HepG2 (cell line): ENCODE data around the gene MIEF1. TPM values are rescaled to one million over a fixed set of nuclear protein-coding genes. Genes with fewer than 3 reads are reported as not detected.

Experiments
- AGO2 ChIP-seq: fragments of 200-400 bp; formaldehyde crosslinking; optimal IDR thresholded peaks from 2 replicates; pipeline ENCODE3; 2017; ENCODE audit warnings: mild to moderate bottlenecking, low read depth, low read length, moderate library complexity
- FOXA3 ChIP-seq: IDR thresholded peaks from 2 replicates; pipeline ENCODE4 v1.6.1; 2016; ENCODE audit warnings: missing genetic modification reagents, missing compliant biosample characterization
- HNF1A ChIP-seq, 2 experiments: sonication (generic) in 1 of 2; formaldehyde crosslinking in 1 of 2; IDR thresholded peaks; 2 replicates each; pipeline versions ENCODE4 v1.4.0 to v1.6.1; 2016 to 2020; ENCODE audit warnings: borderline replicate concordance in 1 of 2, low read depth in 1 of 2, mild to moderate bottlenecking in 1 of 2, missing genetic modification reagents in 1 of 2
- MXD3 ChIP-seq: IDR thresholded peaks from 2 replicates; pipeline ENCODE4 v1.6.1; 2016; ENCODE audit warnings: mild to moderate bottlenecking, missing biosample characterization, missing genetic modification reagents
- ZNF3 ChIP-seq: IDR thresholded peaks from 2 replicates; pipeline ENCODE4 v1.7.0; 2017; ENCODE audit warnings: inconsistent platforms
- ZNF318 ChIP-seq: sonication (generic); formaldehyde crosslinking; IDR thresholded peaks from 2 replicates; pipeline ENCODE4 v1.4.0; 2020; ENCODE audit warnings: mild to moderate bottlenecking, missing genetic modification reagents
- ZNF407 ChIP-seq: sonication (generic); formaldehyde crosslinking; IDR thresholded peaks from one replicate; pipeline ENCODE4 v1.5.1; 2020; ENCODE audit warnings: mild to moderate bottlenecking, missing genetic modification reagents; ENCODE audit errors: not compliant biosample characterization
- polyA plus RNA-seq, 8 experiments: library from polyadenylated mRNA; depleted of rRNA in 3 of 8; stranded (reverse) in 7 of 8; unstranded in 1 of 8; fragments of >200 nt; fragmentation: Illumina TruSeq in 4 of 8; extraction: Trizol in 4 of 8; gene quantifications; 2 replicates each; pipeline versions ENCODE4 v1.2.1 to v1.2.3, GENCODE V29; 2011 to 2016; ENCODE audit warnings: low read depth in 4 of 8, missing spikeins in 1 of 8, mixed read lengths in 1 of 8; ENCODE audit not compliant: insufficient read depth in 1 of 8
- total RNA-seq, 5 experiments: library from RNA; depleted of rRNA; stranded (reverse); fragments of >200 nt; fragmentation: Illumina TruSeq; extraction: Trizol; gene quantifications; 2 replicates each; pipeline ENCODE4 v1.2.3, GENCODE V29; 2016; ENCODE audit warnings: low read depth in 1 of 5

Gene MIEF1
- total and polyA plus RNA-seq, 2 of the 13 experiments (the other 11 are each of a cell fraction or from before 2014, with no cell fraction given), result 21.7 to 34.8 TPM

- TF ChIP-seq ZNF318 (CRISPR knock-in tag), result no peak
- TF ChIP-seq HNF1A (IDR thresholded peaks at IDR 0.05; ENCODE audit: low read depth), result no peak
- no peak for TF ChIP-seq HNF1A (CRISPR knock-in tag; IDR thresholded peaks at IDR 0.05; ENCODE audit: borderline replicate concordance)
- TF ChIP-seq ZNF3 (CRISPR knock-in tag), result no peak
- TF ChIP-seq MXD3 (CRISPR knock-in tag), result no peak
- no peak for TF ChIP-seq ZNF407 (CRISPR knock-in tag)
- no peak for TF ChIP-seq FOXA3 (CRISPR knock-in tag)
- TF ChIP-seq AGO2, result no peak
These were observed 32.0 kb downstream of the MIEF1 start (continued) for GRCh38 chr22:39534092-39534506.
